ENCODE data around the gene TUBA4A.

DNA sequence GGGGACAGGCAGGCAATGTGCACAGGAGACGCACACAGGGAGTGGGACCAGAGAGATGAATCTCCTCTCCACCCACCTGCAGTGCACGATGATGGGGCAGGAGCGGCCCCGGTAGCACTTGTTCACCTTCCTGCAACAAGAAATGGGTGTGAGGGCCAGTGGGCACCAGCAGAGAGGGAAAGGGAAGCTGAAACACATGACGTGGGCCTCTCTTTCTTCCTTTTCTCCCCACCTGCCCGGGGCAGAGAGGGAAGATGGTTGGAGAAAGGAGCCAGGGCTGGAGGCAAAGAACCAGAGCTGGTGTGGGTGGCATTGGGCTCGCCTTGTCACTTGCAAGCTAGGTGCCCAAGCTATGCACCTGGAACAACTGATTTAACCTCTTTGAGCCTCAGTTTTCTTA lies 37.7 kb upstream of the TUBA4A start:
- TF ChIP-seq CTCF (IDR thresholded peaks at IDR 0.05 in 4 of 5, conservative IDR thresholded peaks at IDR 0.05 in 1 of 5): no peak
- no peak for TF ChIP-seq POLR2A (IDR thresholded peaks at IDR 0.05)

Data from gastrocnemius medialis (tissue), 4 donors.